Retinal pigment epithelial cell (primary cell): ENCODE measurements around the gene SLAMF9.

Source experiments
- DNase-seq: peaks from one replicate; pipeline ENCODE4 v3.0.0-alpha.2; 2010; ENCODE audit warnings: low read depth
- H3K4me3 ChIP-seq: 2 replicates; pipeline ENCODE4 v1.5.1; 2011; ENCODE audit warnings: mild to moderate bottlenecking, low read length, control low read depth, moderate library complexity
- CTCF ChIP-seq: conservative IDR thresholded peaks from 2 replicates; pipeline ENCODE4 v1.5.1; 2011; ENCODE audit warnings: low read depth, low read length, control low read depth, inconsistent platforms

Gene SLAMF9

GRCh38 chr1:159943278-159943640 is 10.8 kb downstream of the SLAMF9 start:
- TF ChIP-seq CTCF: no peak
- DNase-seq: no peak
- no peak overlapping the region for H3K4me3 ChIP-seq

GRCh38 chr1:159942632-159943277 is 11.3 kb downstream of the SLAMF9 start:
- TF ChIP-seq CTCF: no peak
- no peak overlapping the region for H3K4me3 ChIP-seq

GRCh38 chr1:159941591-159942560 is 12.2 kb downstream of the SLAMF9 start:
- no peak for TF ChIP-seq CTCF
- DNase-seq: no peak
- no peak overlapping the region for H3K4me3 ChIP-seq

More at GRCh38 chr1:159942632-159943277, 11.3 kb downstream of the SLAMF9 start:
- no peak for DNase-seq

GRCh38 chr1:159941141-159941540 is 12.9 kb downstream of the SLAMF9 start:
- no peak for DNase-seq
- no peak for TF ChIP-seq CTCF
- H3K4me3 ChIP-seq: no peak overlapping the region

- no peak overlapping the region for H3K4me3 ChIP-seq
- no peak for DNase-seq
- no peak for TF ChIP-seq CTCF
These were observed 13.9 kb downstream of the SLAMF9 start for GRCh38 chr1:159940006-159940620.

GRCh38 chr1:159939678-159940002 is 14.4 kb downstream of the SLAMF9 start:
- H3K4me3 ChIP-seq: no peak overlapping the region
- no peak for DNase-seq
- TF ChIP-seq CTCF: no peak
